Hepatocyte (in vitro differentiated cells): ENCODE measurements around the gene NAAA. TPM values are rescaled to one million over a fixed set of nuclear protein-coding genes. Genes with fewer than 3 reads are reported as not detected.

Experiments used
- DNase-seq: peaks from one replicate; pipeline ENCODE4 v3.0.0-alpha.2; 2016; ENCODE audit warnings: low spot score
- H2AFZ ChIP-seq: fragments of 200-600 bp; sonication (generic); 2 replicates; pipeline ENCODE4 v1.6.0; 2016; ENCODE audit warnings: antibody characterized with exemption, mild to moderate bottlenecking
- H3K27ac ChIP-seq: fragments of 200-600 bp; sonication (generic); 2 replicates; pipeline ENCODE4 v1.5.1; 2016; ENCODE audit warnings: mild to moderate bottlenecking
- H3K27me3 ChIP-seq: fragments of 200-600 bp; sonication (generic); 2 replicates; pipeline ENCODE4 v1.6.1; 2016
- H3K36me3 ChIP-seq: fragments of 200-600 bp; sonication (generic); replicated peaks from 2 replicates; pipeline ENCODE4 v1.5.1; 2016; ENCODE audit warnings: low read depth; ENCODE audit not compliant: insufficient read depth
- H3K4me1 ChIP-seq: fragments of 200-600 bp; sonication (generic); 2 replicates; pipeline ENCODE4 v1.5.1; 2016; ENCODE audit warnings: mild to moderate bottlenecking, moderate library complexity; ENCODE audit not compliant: insufficient read depth
- H3K4me2 ChIP-seq: fragments of 200-600 bp; sonication (generic); 2 replicates; pipeline ENCODE4 v1.6.0; 2016
- H3K4me3 ChIP-seq: fragments of 200-600 bp; sonication (generic); 2 replicates; pipeline ENCODE4 v1.5.1; 2016; ENCODE audit warnings: mild to moderate bottlenecking
- H3K79me2 ChIP-seq: fragments of 200-600 bp; sonication (generic); 2 replicates; pipeline ENCODE4 v1.6.0; 2017; ENCODE audit warnings: mild to moderate bottlenecking
- H3K9me2 ChIP-seq: fragments of 200-600 bp; sonication (generic); replicated peaks from 2 replicates; pipeline ENCODE4 v1.6.0; 2017; ENCODE audit warnings: mild to moderate bottlenecking; ENCODE audit not compliant: insufficient read depth
- H3K9me3 ChIP-seq: fragments of 200-600 bp; sonication (generic); 2 replicates; pipeline ENCODE4 v1.5.1; 2016; ENCODE audit warnings: low read depth, mild to moderate bottlenecking
- H4K20me1 ChIP-seq: fragments of 200-600 bp; sonication (generic); 2 replicates; pipeline ENCODE4 v1.6.0; 2016; ENCODE audit warnings: mild to moderate bottlenecking; ENCODE audit not compliant: insufficient read depth, poor library complexity, severe bottlenecking
- CTCF ChIP-seq: fragments of 200-600 bp; sonication (generic); IDR thresholded peaks from 2 replicates; pipeline ENCODE4 v1.5.1; 2016; ENCODE audit warnings: antibody characterized with exemption, mild to moderate bottlenecking; ENCODE audit not compliant: poor library complexity
- EZH2 ChIP-seq: fragments of 200-600 bp; sonication (generic); IDR thresholded peaks from 2 replicates; pipeline ENCODE4 v1.6.1; 2016; ENCODE audit warnings: antibody characterized with exemption, mild to moderate bottlenecking, borderline replicate concordance
- EZH2phosphoT487 ChIP-seq: fragments of 200-600 bp; sonication (generic); IDR thresholded peaks from one replicate; pipeline ENCODE4 v1.6.1; 2018; ENCODE audit warnings: antibody characterized with exemption, mild to moderate bottlenecking, low read depth, moderate library complexity; ENCODE audit not compliant: unreplicated experiment, severe bottlenecking
- WGBS: methylation state at CpG from one replicate; pipeline ENCODE4 v1.1.6; 2016; ENCODE audit warnings: low lambda C conversion rate; ENCODE audit errors: missing lambda C conversion rate; 5-methylcytosine and 5-hydroxymethylcytosine counted together
- polyA plus RNA-seq: library from polyadenylated mRNA; unstranded; fragments of >200 nt; fragmentation: Nextera tagmentation; extraction: Ambion mirVana; gene quantifications from 2 replicates; pipeline ENCODE4 v1.2.1, GENCODE V29; 2016
- total RNA-seq: library from RNA; depleted of rRNA; stranded (reverse); fragments of >200 nt; gene quantifications from 2 replicates; pipeline ENCODE4 v1.2.3, GENCODE V29; 2014

NAAA gene
- total and polyA plus RNA-seq, 2 experiments from 2014 or later: 21.8 to 41.0 TPM

GRCh38 chr4:75867130-75867529, 73.7 kb downstream of the NAAA start:
- H3K4me3 ChIP-seq: no peak overlapping the region
- no peaks in the 10 kb centered on the region for H3K27me3 ChIP-seq
- H3K9me2 ChIP-seq: no peaks in the 10 kb centered on the region
- no peaks in the 10 kb centered on the region for H4K20me1 ChIP-seq
- WGBS: 55% methylated on average over 3 of the region's 3 CpGs
- no peaks in the 10 kb centered on the region for H3K79me2 ChIP-seq
- H3K9me3 ChIP-seq: no peaks in the 10 kb centered on the region
- H3K4me2 ChIP-seq: no peak overlapping the region
- H3K27ac ChIP-seq: no peak overlapping the region
- H3K36me3 ChIP-seq: no peaks in the 10 kb centered on the region
- H3K4me1 ChIP-seq: no peaks in the 10 kb centered on the region
- H2AFZ ChIP-seq: no peak overlapping the region
- TF ChIP-seq EZH2: no peak
- no peak for TF ChIP-seq CTCF
- no peak for TF ChIP-seq EZH2phosphoT487
- DNase-seq: no peak

Other genes with a start within 250 kb of the NAAA start
- gene USO1, start 216.4 kb downstream of the NAAA start, total RNA-seq: 113 and 116 TPM in 2 replicates
- gene USO1, start 216.4 kb downstream of the NAAA start, polyA plus RNA-seq: 50.4 and 58.3 TPM in 2 replicates
- gene PPEF2, start 38.6 kb downstream of the NAAA start, total RNA-seq: not detected in 2 replicates
- not detected in 2 replicates for gene PPEF2, start 38.6 kb downstream of the NAAA start, polyA plus RNA-seq
- 33.8 and 43.3 TPM in 2 replicates for gene SDAD1, start 49.9 kb upstream of the NAAA start, total RNA-seq
- gene SDAD1, start 49.9 kb upstream of the NAAA start, polyA plus RNA-seq: 35.3 and 36.0 TPM in 2 replicates
- gene CXCL9, start 66.5 kb upstream of the NAAA start, total RNA-seq: not detected in 2 replicates
- gene CXCL9, start 66.5 kb upstream of the NAAA start, polyA plus RNA-seq: not detected in 2 replicates
- 2.8 and 3.7 TPM in 2 replicates for gene CXCL10, start 82.5 kb upstream of the NAAA start, total RNA-seq
- 3.3 and 7.4 TPM in 2 replicates for gene CXCL10, start 82.5 kb upstream of the NAAA start, polyA plus RNA-seq
- not detected in 2 replicates for gene CXCL11, start 95.1 kb upstream of the NAAA start, total RNA-seq
- gene CXCL11, start 95.1 kb upstream of the NAAA start, polyA plus RNA-seq: not detected in 2 replicates
- 0.90 and 1.0 TPM in 2 replicates for gene ART3, start 133.7 kb upstream of the NAAA start, total RNA-seq
- 2.8 and 3.8 TPM in 2 replicates for gene ART3, start 133.7 kb upstream of the NAAA start, polyA plus RNA-seq
- gene NUP54, start 207.4 kb upstream of the NAAA start, total RNA-seq: 40.9 and 43.3 TPM in 2 replicates
- gene NUP54, start 207.4 kb upstream of the NAAA start, polyA plus RNA-seq: 20.6 and 31.1 TPM in 2 replicates